ENCODE data around the gene APOL6. TPM values are rescaled to one million over a fixed set of nuclear protein-coding genes. Genes with fewer than 3 reads are reported as not detected.

APOL6 gene
- total and polyA plus RNA-seq, 2 donors (not counting 1 experiment from before 2014, with no cell fraction given), result 18.7 to 58.3 TPM

DNA sequence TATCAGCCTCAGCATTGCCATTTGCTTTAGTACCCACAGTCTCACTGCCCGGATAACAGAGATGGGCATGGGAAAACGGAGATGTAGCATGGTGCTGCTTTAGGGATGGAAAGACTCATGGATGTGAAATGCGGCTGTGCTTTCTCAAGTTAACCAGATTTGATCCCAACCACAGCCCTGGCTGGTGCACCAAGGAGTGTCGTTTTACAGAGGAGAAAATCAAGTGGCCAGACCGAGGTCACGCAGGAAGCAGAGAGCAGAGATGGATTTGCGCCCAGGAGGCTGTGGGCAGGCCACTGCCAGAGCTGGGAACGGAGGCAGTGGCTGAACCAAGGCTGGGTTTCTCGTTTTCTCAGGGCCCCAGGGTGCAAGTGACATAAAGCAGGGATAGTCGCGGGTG lies 40.2 kb upstream of the APOL6 start:
- no peak overlapping the region for H3K9ac ChIP-seq (ENCODE audit: insufficient read depth, low read length)
- TF ChIP-seq, protein P1, sequence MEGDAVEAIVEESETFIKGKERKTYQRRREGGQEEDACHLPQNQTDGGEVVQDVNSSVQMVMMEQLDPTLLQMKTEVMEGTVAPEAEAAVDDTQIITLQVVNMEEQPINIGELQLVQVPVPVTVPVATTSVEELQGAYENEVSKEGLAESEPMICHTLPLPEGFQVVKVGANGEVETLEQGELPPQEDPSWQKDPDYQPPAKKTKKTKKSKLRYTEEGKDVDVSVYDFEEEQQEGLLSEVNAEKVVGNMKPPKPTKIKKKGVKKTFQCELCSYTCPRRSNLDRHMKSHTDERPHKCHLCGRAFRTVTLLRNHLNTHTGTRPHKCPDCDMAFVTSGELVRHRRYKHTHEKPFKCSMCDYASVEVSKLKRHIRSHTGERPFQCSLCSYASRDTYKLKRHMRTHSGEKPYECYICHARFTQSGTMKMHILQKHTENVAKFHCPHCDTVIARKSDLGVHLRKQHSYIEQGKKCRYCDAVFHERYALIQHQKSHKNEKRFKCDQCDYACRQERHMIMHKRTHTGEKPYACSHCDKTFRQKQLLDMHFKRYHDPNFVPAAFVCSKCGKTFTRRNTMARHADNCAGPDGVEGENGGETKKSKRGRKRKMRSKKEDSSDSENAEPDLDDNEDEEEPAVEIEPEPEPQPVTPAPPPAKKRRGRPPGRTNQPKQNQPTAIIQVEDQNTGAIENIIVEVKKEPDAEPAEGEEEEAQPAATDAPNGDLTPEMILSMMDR (conservative IDR thresholded peaks at IDR 0.05 in 1 of 2, IDR thresholded peaks at IDR 0.05 in 1 of 2; ENCODE audit: low read depth in 1 of 2, low read length in 2 of 2), result no peak
- TF ChIP-seq EZH2 (IDR thresholded peaks at IDR 0.05; ENCODE audit: low read length, missing control alignments), result no peak
- no peaks in the 10 kb centered on the region for H3K36me3 ChIP-seq (ENCODE audit: control insufficient read depth, insufficient read depth, low read length)
- no peaks in the 10 kb centered on the region for H3K4me1 ChIP-seq (ENCODE audit: control insufficient read depth, extremely low read depth, insufficient read depth, low read length)
- peak in 1 of 2 donors; percentile 24 for DNase-seq (ENCODE audit: low read depth in 2 of 2)
- H3K9me3 ChIP-seq (ENCODE audit: control insufficient read depth, insufficient read depth, low read depth, low read length), result no peaks in the 10 kb centered on the region
- no peak overlapping the region for H2AFZ ChIP-seq (ENCODE audit: low read length)
- peaks cover 27% of the 10 kb centered on the region for H3K27me3 ChIP-seq (ENCODE audit: control insufficient read depth, insufficient read depth, low read length)
- H4K20me1 ChIP-seq (ENCODE audit: control insufficient read depth, extremely low read depth, insufficient read depth, low read length), result no peaks in the 10 kb centered on the region
- H3K4me2 ChIP-seq (ENCODE audit: extremely low read depth, insufficient read depth, low read length), result no peak overlapping the region
- no peak overlapping the region for H3K4me3 ChIP-seq (replicated peaks in 1 of 4; ENCODE audit: control extremely low read depth in 1 of 4, insufficient read depth in 1 of 4, low read depth in 3 of 4, low read length in 4 of 4)
- H3K27ac ChIP-seq (ENCODE audit: insufficient read depth, low read length), result no peak overlapping the region
- H3K79me2 ChIP-seq (ENCODE audit: control insufficient read depth, insufficient read depth, low read length), result no peaks in the 10 kb centered on the region

DNA sequence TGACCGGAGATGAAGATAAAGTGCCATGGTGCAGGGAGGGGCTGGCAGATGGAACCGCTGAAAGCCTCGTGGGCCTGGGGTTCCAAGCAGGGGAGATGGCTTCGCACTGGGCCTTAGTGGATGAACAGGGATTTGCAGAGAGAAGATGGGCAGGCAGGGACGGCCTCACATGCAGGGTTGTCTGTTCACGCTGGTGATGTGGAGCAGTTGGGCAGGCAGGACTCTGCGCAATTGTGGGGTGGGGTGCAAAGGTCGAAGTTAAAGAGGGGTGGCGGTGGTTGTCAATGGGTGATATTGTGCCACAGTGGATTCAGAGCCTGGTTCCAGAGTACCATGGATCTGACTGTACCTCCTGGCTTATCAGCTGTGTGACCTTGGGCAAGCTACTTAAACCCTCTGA lies 39.0 kb upstream of the APOL6 start:
- Histone ChIP-seq H3K4me1 (ENCODE audit: control insufficient read depth, extremely low read depth, insufficient read depth, low read length) (no peaks in the 10 kb centered on the region), H4K20me1 (ENCODE audit: control insufficient read depth, extremely low read depth, insufficient read depth, low read length) (no peaks in the 10 kb centered on the region), H3K27ac (ENCODE audit: insufficient read depth, low read length) (no peak overlapping the region), H3K27me3 (ENCODE audit: control insufficient read depth, insufficient read depth, low read length) (peaks cover 27% of the 10 kb centered on the region), H3K4me2 (ENCODE audit: extremely low read depth, insufficient read depth, low read length) (no peak overlapping the region), H3K4me3 (replicated peaks in 1 of 4; ENCODE audit: control extremely low read depth in 1 of 4, insufficient read depth in 1 of 4, low read depth in 3 of 4, low read length in 4 of 4) (no peak overlapping the region), H3K9ac (ENCODE audit: insufficient read depth, low read length) (no peak overlapping the region), H3K9me3 (ENCODE audit: control insufficient read depth, insufficient read depth, low read depth, low read length) (no peaks in the 10 kb centered on the region), H3K36me3 (ENCODE audit: control insufficient read depth, insufficient read depth, low read length) (no peaks in the 10 kb centered on the region), H2AFZ (ENCODE audit: low read length) (no peak overlapping the region), H3K79me2 (ENCODE audit: control insufficient read depth, insufficient read depth, low read length) (no peaks in the 10 kb centered on the region)
- DNase-seq (ENCODE audit: low read depth in 2 of 2), result no peak
- TF ChIP-seq, protein P1 (conservative IDR thresholded peaks at IDR 0.05 in 1 of 2, IDR thresholded peaks at IDR 0.05 in 1 of 2; ENCODE audit: low read depth in 1 of 2, low read length in 2 of 2), result no peak
- TF ChIP-seq EZH2 (IDR thresholded peaks at IDR 0.05; ENCODE audit: low read length, missing control alignments), result no peak

- Histone ChIP-seq H3K79me2 (ENCODE audit: control insufficient read depth, insufficient read depth, low read length) (no peaks in the 10 kb centered on the region), H2AFZ (ENCODE audit: low read length) (no peak overlapping the region), H3K9ac (ENCODE audit: insufficient read depth, low read length) (no peak overlapping the region), H3K27ac (ENCODE audit: insufficient read depth, low read length) (no peak overlapping the region), H3K4me3 (replicated peaks in 1 of 4; ENCODE audit: control extremely low read depth in 1 of 4, insufficient read depth in 1 of 4, low read depth in 3 of 4, low read length in 4 of 4) (no peak overlapping the region), H3K9me3 (ENCODE audit: control insufficient read depth, insufficient read depth, low read depth, low read length) (no peaks in the 10 kb centered on the region), H3K36me3 (ENCODE audit: control insufficient read depth, insufficient read depth, low read length) (no peaks in the 10 kb centered on the region), H4K20me1 (ENCODE audit: control insufficient read depth, extremely low read depth, insufficient read depth, low read length) (no peaks in the 10 kb centered on the region), H3K27me3 (ENCODE audit: control insufficient read depth, insufficient read depth, low read length) (peaks cover 27% of the 10 kb centered on the region), H3K4me2 (ENCODE audit: extremely low read depth, insufficient read depth, low read length) (no peak overlapping the region), H3K4me1 (ENCODE audit: control insufficient read depth, extremely low read depth, insufficient read depth, low read length) (no peaks in the 10 kb centered on the region)
- no peak for TF ChIP-seq EZH2 (IDR thresholded peaks at IDR 0.05; ENCODE audit: low read length, missing control alignments)
- TF ChIP-seq, protein P1 (conservative IDR thresholded peaks at IDR 0.05 in 1 of 2, IDR thresholded peaks at IDR 0.05 in 1 of 2; ENCODE audit: low read depth in 1 of 2, low read length in 2 of 2), result no peak
- no peak for DNase-seq (ENCODE audit: low read depth in 2 of 2)
Measured at GRCh38 chr22:35609761-35610160, 38.5 kb upstream of the APOL6 start.

All from fibroblast of lung (primary cell).